PFSK-1 (cell line): Measurements from ENCODE around the gene ACVRL1.

Source experiments
- POLR2AphosphoS5 ChIP-seq: IDR thresholded peaks from 2 replicates; pipeline ENCODE4 v1.6.1; 2012; ENCODE audit warnings: low read depth, mild to moderate bottlenecking, control low read depth, low read length, moderate library complexity
- SIN3A ChIP-seq: IDR thresholded peaks from 2 replicates; pipeline ENCODE4 v1.6.1; 2012; ENCODE audit warnings: mild to moderate bottlenecking, low read length, moderate library complexity, borderline replicate concordance; ENCODE audit not compliant: insufficient read depth
- TF ChIP-seq, protein P1 (sequence below), 2 experiments: IDR thresholded peaks; 2 replicates each; pipeline versions ENCODE4 v1.6.1 to v1.8.0; 2011 to 2012; ENCODE audit warnings: low read depth in 2 of 2, low read length in 2 of 2, control low read depth in 1 of 2, inconsistent platforms in 1 of 2, mild to moderate bottlenecking in 1 of 2, moderate library complexity in 1 of 2; ENCODE audit not compliant: insufficient read depth in 1 of 2

DNA sequence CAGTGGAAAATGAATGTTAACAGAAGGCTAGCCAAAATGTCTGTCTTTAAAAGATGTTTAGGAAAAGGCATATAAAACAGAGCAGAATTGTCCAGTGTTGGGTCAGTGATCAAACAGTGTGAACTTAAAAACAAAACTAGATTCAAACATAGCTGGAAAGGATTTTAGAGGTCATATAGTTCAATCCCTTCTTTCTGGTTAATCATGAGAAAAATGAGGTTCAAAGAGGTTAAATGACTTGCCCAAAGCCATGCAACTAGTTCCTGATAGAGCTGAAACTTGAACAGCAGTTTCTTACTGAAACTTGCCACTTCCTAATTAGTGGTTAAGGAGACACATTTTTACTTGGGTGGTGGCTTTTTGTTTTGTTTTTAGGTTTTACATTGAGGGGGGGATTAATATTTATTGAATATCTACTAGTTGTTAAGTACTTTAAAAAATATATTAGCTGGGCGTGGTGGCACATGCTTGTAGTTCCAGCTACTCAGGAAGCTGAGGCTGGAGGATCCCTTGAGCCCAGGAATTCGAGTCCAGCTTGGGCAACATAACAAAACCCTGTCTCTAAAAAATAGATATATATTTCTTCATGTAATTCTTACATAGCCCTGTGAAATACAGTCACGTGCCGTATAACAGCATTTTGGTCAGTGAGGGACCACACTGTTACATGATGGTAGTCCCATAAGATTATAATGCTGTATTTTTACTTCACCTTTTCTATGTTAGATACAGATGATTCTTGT is 64.5 kb downstream of the ACVRL1 start:
- TF ChIP-seq POLR2AphosphoS5 (no peak), SIN3A (no peak)
- TF ChIP-seq, protein P1, sequence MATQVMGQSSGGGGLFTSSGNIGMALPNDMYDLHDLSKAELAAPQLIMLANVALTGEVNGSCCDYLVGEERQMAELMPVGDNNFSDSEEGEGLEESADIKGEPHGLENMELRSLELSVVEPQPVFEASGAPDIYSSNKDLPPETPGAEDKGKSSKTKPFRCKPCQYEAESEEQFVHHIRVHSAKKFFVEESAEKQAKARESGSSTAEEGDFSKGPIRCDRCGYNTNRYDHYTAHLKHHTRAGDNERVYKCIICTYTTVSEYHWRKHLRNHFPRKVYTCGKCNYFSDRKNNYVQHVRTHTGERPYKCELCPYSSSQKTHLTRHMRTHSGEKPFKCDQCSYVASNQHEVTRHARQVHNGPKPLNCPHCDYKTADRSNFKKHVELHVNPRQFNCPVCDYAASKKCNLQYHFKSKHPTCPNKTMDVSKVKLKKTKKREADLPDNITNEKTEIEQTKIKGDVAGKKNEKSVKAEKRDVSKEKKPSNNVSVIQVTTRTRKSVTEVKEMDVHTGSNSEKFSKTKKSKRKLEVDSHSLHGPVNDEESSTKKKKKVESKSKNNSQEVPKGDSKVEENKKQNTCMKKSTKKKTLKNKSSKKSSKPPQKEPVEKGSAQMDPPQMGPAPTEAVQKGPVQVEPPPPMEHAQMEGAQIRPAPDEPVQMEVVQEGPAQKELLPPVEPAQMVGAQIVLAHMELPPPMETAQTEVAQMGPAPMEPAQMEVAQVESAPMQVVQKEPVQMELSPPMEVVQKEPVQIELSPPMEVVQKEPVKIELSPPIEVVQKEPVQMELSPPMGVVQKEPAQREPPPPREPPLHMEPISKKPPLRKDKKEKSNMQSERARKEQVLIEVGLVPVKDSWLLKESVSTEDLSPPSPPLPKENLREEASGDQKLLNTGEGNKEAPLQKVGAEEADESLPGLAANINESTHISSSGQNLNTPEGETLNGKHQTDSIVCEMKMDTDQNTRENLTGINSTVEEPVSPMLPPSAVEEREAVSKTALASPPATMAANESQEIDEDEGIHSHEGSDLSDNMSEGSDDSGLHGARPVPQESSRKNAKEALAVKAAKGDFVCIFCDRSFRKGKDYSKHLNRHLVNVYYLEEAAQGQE (IDR thresholded peaks at IDR 0.05; ENCODE audit: insufficient read depth in 1 of 2, low read depth in 2 of 2, low read length in 2 of 2) = no peak
